ENCODE measurements around the gene TSPYL6.

The TSPYL6 gene

DNA sequence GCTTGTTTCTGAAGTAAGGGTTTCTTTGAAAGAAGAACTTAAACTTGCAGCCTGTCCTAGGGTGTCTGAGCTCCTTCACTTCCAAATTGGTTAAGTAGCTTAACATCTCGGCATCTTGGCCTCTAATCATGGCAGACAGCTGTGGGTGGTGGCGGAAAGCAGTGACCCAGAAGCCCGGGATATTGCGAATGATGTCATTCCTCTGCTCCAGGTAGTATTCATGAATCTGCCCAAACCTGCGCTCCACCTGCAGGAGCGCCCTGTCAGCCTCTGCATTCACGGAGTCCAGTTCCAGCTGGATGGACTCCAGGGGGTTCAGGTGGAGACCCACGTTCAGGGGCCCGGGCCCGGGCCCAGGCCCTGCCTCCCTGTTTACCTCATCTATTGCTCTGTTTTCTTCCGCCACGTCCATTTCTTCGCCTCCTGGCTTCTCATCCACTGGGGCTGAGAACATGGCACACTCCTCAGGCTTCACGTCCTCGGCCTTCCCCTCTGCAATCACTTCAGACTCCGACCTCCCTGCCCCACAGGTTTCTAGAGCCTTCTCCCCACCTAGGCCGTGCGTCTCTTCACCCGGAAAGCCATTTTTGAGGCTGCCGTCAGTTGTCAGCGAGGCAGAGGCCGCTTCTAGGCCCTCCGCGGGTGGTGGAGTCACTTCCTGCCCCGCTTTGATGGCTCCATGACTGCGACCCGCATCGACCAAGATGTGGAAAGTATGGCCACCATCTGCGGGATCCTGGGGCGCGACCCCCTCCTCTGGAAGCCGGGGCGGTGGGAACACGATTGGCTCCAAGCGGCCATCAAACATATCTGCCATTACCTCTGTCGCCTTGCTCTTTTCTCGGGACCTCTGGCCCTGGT lies 569 bp downstream of the TSPYL6 start:
- DNase-seq: no peak

DNA sequence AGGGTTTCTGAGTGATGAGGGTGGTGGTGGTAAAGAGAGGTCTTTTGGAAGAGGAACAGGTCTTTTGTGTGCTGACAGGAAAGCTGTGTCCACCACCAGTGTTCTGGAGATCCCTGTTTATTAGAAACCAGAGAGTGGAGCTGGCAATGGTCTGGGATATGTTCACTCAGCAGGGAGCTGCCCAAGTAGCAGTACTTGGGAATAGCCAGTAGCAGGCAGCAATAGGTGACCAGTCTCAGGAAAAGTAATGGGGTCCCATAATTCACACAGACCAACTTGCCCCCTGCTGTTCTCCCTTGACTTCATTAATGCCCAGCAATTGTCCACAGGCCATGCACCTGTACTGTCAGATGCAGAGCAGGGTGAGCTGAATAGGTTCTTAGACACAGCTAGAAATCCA lies 1.8 kb downstream of the TSPYL6 start:
- no peak for DNase-seq

DNA sequence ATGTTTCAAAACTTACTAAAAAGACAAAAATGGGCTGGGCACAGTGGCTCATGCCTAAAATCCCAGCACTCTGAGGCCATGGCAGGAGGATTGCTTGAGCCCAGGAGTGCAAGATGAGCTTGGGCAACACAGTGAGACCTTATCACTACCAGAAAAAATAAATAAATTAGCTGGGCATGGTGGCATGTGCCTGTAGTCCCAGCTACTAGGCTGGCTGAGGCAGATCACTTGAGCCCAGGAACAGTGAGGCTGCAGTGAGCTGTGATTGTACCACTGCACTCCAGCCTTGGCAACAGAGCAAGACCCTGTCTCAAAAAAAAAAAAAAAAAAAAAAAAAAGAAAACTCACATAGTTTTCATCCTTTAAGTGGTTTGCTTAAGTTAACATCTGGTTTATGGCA lies 6.4 kb downstream of the TSPYL6 start:
- DNase-seq: no peak

DNA sequence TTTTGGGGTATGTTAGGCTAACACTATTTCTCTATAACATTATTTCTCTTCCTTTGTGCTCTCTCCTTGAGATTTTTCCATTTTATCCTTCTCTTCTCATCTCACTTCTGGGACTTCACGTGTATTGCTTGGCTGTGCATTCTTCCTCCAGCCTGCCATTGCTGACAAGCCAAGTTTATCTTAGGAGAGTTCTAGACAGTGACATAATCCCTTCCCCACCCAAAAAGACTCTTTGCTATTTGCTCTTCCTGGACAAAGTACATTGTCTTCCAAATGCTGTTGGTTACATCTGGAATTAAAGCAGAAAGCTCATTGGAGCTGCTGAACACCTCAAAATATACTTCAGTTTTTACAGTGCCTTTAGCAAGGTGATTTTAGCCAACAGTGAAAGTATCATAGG lies 8.9 kb downstream of the TSPYL6 start:
- no peak for DNase-seq

DNA sequence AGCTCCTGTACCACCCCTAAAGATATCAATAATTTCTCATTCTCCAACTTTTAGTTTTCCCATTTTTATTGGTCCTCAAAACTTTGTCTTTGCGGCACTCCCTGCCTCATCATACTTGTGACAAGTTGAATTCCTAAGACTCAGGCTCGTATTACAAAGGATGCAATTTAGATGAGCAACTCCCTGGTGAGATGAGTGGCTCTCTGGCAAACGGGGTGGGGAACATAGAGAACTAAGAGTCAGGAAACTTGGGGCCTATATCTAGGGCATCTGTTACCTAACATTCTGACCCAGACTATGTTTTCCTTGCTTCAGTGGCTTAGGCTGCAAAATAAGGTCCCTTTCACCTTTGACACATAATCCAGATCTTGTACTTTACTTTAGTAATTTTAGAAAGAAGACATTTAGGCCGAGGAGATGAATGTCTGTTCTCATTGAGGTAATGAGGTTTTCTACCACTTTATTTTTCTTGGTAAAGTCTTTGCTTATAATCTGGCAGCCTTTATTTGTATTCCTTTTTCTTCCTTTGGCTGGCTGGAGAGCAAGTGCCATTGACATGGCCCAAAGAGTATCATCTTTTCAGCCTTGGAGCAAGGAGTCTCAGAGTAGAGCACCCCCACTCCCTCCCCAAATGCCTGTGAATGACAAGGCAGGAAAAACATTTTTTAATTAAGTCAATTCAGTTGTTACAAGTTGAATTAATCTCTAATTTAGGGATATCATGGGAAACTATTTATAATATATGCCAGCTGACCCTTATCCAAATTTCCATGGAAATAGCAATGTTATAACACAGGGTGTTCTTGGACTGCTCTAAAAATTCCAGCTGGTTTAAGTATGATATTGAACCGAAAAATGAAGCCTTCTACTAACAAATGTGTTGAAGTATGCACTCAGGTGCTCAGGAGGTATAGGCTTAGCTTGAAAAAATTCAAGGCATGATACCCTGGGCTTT lies 15.2 kb downstream of the TSPYL6 start:
- peak; percentile 87 for DNase-seq

DNA sequence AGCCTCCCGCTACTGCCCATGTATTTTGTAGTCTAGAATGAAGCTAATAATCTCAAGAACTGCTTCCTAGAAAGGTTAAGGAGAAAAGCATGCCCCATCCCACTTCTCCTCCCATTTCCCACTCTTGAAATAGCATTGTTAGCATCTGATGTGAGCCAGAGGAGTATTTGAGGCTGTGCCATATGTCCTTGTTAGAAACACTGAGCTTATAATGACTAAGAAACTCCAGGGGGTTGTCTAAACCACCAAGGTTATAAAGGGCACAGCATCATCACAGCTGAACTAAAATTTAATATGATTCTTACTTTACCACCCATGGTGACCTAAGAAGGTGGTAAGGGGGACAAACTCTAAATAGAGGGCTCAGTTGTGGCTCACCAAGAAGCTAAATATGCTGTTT lies 16.6 kb downstream of the TSPYL6 start:
- DNase-seq: peak; percentile 94

DNA sequence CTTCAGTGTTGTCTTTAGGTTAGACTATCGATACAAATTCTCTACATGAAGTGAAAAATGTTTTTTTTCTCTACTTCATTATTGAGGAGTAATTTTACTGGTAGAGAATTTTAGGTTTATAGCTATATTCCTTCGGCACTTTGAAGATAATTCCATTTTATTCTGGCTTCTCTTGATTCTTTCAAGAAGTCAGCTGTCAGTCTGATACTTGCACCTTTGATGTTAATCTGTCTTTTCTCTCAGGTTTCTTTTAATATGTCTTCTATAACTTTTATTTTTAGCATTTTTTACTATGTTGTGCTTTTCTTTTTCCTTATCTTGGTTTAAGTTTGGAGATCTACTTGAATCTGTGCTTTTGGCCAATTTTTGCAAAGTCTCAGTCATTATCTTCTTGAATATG lies 18.6 kb downstream of the TSPYL6 start:
- DNase-seq: no peak

DNA sequence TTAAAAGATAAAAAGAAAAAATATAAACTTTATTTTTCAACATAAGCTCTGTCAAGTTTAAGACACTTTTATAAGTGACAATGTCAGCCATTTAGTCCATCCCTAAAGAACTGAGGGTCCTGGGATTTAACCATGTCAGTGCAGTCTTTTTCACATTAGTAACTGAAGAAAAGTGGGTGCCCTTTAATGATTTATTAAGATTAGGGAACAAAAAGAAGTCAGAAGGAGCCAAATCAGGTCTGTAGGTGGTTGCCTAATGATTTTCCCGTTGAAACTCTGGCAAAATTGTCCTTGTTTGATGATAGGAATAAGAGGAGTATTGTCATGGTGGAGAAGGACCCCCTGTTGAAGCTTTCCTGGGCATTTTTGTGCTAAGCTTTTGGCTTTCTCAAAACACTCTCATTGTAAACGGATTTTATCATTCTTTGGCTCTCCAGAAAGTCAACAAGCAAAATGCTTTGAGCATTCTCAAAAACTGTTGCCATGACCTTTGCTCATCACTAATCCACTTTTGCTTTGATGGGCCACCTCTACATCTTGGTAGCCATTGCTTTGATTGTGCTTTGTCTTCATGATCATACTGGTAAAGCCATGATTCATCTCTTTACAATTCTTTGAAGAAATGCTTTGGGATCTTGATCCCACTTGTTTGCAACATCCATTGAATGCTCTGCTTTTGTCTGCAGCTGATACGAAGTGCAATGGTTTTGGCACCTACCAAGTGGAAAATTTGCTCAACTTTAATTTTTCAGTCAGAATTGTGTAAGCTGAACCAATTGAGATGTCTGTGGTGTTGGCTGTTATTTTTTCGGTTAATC lies 22.0 kb downstream of the TSPYL6 start:
- DNase-seq: no peak

DNA sequence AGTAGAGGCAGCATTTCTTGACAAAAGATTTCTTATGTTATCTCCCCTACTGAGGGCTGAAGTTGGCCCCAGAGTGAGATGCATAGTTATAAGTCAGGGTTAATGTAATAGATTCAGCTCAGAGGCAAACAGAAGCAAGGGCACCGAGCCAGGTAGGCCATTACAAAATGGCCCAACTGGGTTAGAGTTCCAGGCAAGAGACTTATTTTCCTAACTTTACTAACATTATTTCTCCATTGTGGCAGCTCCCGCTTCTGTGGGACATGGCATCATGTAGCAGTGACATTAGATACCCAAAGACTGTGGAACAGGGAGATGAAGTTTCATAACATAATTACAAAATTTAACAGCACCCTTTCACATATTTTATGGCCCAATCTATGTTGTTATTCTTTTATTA lies 27.1 kb downstream of the TSPYL6 start:
- no peak for DNase-seq

DNA sequence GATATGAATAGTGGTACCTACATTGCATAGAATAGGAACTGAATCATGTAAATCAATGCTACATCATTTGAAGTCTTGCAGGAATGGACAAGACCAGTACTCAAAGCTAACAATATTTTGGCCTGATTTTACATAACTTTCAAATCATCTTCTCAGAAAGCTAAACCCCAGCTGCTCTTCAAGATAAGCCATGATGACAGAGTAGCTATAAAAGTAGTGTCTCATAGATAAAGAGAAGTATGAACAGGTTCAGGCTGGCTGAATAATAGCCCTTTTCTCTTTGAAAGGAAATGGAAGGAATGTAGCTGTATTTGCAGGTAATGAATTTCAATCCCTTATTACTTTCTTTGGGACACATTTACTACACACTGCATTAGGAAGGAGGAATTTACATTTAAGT lies 28.2 kb downstream of the TSPYL6 start:
- no peak for DNase-seq

DNA sequence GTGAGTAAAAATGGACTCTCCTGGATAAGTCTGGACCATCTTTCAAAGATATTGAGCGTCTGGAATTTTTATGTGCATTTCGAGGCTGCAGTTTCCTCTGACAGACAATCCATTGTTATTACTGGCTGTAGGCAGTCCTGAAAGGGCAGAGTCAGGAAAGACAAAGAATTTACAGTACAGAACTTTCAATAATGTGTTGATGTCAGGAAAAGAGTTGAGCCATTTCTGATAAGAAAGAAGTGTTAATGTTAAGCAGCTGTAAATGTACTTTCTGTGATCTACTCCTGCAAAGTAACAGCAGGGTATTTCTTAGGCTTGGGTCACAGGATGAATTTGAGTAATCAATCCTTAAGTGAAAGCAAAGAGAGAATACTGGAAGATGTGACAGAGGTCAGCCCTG lies 29.8 kb downstream of the TSPYL6 start:
- no peak for DNase-seq

DNA sequence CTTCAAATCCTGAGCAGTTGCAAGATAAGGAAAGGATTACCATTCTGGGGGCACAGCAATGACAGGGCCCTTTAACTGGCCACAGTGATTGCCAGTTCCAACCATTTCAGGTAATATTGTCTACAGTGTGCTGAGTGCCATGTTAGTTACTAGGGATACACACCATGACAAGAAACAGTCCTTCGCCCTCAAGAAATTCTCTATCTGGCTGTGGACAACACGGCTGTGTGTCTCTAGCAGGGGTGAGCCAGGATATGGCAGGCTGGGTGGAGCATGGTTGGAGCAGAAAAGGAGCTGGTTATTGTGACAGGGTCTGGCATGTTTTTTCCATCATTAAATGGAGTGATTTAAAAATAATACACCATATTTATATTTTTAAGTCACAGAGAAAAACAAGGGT lies 31.0 kb downstream of the TSPYL6 start:
- no peak for DNase-seq

DNA sequence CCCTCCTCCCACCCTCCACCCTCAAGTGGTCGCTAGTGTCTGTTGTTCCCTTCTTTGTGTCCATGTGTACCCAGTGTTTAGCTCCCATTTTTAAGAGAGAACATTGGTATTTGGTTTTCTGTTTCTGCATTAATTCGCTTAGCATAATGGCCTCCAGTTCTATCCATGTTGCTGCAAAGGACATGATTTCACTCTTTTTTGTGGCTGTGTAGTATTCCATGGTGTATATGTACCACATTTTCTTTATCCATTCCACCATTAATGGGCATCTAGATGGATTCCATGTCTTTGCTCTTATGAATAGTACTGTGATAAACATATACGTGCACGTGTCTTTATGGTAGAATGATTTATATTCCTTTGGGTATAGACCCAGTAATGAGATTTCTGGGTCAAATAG lies 42.9 kb downstream of the TSPYL6 start:
- DNase-seq: no peak

DNA sequence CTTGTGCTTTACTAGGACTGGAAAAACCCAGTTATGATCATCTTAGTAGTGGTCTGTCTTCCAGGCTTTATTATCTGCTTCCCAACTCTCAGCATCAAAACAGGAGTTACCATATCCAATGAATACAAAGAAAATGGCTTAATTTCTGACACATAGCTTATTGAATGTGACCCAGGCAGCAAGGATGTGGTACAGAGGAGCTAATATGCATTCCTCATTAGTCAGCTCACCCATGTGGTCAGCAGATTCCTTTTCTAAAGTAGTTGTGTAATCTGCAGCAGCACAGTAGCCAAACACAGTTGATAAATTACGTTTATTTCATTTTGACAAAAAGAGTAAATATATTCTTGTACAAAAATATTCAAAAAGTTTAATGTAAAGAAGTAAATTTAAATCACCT lies 43.6 kb downstream of the TSPYL6 start:
- peak; percentile 96 for DNase-seq

DNA sequence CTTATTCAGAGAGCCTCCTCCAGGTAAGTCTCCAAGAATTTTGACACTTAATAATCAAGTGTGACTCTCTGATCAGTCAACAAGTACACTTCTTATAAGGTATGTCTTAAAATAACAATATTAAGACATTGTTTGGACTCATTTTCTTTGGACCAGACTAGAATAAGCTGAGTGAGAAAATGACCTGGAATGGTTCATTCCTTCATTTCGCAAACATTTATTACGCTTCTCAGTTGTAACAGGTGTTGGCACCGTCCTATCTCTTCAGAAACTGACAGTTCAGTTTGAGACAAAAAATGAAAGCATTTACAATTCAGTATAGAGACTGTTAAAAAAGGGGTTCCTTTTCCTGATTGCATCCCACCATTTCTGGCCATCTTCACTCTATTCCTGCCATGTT lies 46.6 kb downstream of the TSPYL6 start:
- no peak for DNase-seq

DNA sequence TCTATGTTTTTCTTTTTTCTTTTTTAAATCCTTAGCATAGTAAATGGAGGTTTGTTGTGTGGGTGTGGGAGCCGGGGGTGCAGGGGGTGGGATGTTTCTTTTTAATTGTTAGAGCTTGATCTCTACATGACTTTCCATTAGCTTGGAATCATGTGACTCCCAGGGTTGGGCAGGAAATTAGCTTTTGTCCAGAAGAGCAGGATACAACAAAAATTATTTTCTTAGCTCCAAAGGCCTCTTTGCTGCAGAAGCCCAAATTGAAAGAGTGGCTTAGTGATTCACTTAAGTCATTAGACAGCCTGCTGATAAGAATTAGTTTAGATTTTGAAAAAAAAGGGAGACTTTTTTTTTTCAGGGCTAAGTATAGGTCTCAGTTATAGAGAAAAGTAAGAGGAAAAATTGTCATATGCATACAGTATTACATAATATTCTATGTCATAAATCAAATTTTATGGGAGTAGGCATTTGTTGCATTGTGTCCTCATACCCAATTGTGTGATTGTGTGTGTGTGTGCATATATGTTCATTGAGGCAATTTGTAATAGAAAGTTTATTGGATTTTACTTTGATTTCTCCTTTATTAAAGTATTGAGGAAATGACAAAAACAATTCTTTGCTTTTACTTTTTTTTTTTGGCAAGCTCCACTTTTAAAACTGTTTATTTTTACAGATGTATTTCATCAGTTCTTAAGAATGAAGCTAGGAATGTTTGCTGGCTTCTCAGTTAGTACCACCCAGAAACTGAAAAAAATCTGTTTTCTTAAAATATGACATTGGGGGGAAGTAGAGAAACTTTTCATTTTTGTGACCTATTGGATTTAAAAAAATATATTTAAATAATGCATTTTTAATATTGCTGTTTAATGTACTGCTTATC lies 47.4 kb downstream of the TSPYL6 start:
- peak; percentile 76 for DNase-seq

DNA sequence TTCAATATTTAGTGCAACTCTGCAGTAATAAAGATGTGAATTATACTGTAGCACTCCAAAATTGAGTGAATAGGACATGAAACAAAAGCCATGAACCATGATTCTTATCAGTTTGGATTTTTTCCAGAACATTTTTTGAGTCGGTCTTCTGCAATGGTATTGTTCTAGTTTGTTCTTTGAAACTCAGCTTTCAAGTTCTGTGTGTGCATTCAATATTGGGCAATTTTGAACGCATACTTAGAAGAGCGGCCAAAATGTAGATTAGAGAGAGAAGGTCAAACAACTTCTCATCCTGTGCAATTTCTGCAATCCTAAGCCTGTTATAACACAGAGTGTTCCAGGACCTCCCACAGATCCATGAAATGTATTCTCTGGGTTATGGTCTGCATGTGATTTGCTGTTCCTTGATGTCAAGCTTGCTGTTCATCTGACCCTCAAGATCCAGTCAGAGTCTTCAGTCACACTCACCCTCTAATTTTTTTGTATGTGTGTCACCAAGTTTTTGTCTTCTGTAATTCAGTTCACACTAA lies 48.3 kb downstream of the TSPYL6 start:
- DNase-seq: peak; percentile 25

DNA sequence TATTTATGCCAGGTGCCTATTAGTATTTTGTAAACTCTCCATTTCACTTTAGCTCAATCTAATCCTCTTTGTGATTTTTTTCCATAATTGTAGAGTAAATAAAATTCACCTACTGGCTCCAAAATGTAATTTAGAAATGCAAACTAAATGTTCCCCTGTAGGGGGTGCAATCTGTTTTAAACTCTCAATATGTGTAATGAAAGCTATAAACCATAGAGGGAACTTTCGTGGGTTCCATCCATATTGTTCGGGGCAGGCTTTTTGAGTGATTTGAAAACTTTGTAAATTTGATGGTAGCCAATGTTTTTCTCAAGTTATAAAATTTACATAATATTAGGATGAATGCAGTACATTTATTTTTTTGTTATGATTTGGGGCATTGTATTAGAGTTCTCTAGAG lies 49.4 kb downstream of the TSPYL6 start:
- peak; percentile 57 for DNase-seq

DNA sequence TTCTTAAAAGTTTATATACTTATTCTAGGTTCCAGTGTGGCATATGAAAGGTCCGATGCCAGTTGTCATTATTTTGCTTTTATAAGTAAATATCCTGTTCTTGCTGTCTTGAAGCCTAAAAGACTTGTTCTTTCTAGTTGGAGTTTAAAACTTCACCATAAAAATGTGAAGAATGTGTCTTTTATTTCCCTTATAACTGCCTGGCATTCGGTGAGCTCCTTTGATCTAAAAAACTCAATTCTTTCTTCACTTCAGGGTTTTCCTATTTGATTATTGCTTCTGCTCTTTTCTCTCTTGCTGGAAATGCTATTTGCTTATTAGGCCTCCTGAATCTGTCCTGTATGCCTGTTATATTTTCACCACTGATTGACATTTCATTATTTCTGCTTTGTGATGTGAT lies 51.6 kb downstream of the TSPYL6 start:
- no peak for DNase-seq
